Raji (cell line): Measurements from ENCODE around the gene YWHAG.

Experiments used
- POLR2A ChIP-seq: IDR thresholded peaks from 2 replicates; pipeline ENCODE4 v1.6.1; 2011; ENCODE audit warnings: low read depth, low read length, control low read depth; ENCODE audit not compliant: insufficient read depth

Gene YWHAG

DNA sequence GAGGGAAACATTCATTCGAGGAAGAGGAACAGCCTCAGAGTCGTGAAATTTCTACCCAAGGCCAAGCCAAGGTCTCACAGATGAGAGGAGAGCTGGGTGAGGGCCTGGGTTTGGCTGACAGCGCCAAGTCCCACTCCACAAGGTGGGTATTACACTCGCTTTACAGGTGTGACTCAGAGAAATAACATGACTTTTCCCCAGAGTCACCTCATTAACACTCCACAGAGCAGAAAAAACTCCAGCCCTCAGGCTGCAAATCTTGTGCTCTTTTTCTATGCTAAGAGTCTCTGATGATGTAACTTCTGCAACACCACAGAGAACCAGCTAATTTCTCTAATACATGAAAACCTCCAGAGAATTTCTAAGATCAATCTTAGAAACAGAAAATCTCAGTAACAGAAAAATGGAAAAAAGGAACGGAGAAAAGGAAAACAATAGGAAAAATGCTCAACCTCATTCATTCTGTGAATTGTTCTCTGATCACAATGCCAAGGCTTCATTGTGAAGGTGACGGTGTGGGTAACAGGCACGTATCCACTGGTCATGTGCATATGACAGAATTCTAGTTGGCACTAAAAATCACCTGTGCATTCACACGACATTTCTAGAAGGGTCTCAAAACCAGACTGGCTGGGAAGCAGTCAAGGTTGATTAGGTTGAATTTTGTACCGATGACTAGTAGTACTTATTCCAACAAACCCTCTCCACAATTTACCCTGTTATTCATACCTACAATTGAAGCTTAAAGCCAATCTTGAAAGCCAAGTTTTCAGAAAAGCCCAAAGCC lies 20.3 kb downstream of the YWHAG start:
- no peak for TF ChIP-seq POLR2A

GRCh38 chr7:76337147-76337546 lies 21.6 kb downstream of the YWHAG start:
- TF ChIP-seq POLR2A = no peak

GRCh38 chr7:76336094-76336493 lies 22.7 kb downstream of the YWHAG start:
- no peak for TF ChIP-seq POLR2A

GRCh38 chr7:76334320-76334967 lies 24.3 kb downstream of the YWHAG start:
- no peak for TF ChIP-seq POLR2A

DNA sequence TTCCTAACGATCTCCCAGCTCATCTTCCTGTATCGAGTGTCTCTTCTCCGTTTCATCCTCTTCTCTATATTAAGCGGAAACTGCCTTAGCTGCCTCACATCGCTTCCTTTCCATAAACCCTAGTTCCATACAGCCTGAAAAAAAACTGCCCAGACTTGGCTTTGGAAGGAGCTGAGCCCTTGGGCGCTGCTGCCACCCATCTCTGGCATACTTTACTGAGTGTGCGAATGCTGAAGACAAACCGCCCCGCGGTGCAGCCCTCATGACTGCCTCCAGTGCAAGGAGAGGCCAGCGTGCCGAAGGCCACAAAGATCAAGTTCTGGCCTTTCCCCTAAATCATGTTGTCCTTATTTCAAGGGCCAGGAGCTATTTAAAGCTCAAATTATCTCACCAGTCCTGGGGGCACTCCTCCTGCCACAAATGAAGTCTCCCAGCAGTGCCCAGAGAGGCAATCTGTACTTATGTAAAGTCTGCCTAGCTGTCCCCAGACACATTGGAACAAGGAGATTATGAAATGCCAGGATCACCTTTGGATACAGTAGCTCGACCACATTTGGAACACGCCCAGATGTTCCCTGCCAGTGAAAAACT lies 25.2 kb downstream of the YWHAG start:
- no peak for TF ChIP-seq POLR2A

- TF ChIP-seq POLR2A = no peak
These were observed 26.7 kb downstream of the YWHAG start for GRCh38 chr7:76332078-76332477.

- TF ChIP-seq POLR2A = no peak
These were observed 28.1 kb downstream of the YWHAG start for GRCh38 chr7:76330673-76331072.

- no peak for TF ChIP-seq POLR2A
These were observed 28.5 kb downstream of the YWHAG start for GRCh38 chr7:76330261-76330660.

GRCh38 chr7:76329479-76329878 lies 29.3 kb downstream of the YWHAG start:
- TF ChIP-seq POLR2A = no peak

GRCh38 chr7:76328389-76328788 lies 30.4 kb downstream of the YWHAG start:
- TF ChIP-seq POLR2A = no peak

DNA sequence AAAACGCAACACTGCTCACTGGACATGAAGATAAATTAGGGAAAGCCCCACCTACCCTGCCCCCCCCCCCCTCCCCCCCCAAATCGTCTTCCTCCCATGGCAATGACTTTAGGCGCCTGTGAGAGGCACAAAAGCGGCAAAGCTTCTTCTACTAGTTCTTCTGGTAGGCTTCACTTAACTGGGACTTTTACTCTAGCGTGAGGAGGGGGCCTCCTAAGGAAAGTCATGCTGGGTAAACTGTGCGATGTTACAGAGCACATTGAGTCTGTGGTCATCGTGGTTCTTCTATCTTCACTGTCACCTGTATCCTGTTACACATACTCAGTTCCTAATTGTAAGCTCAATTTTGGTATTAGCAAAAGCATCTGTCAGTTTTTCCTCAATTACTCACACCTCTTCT lies 31.2 kb downstream of the YWHAG start:
- TF ChIP-seq POLR2A = no peak

DNA sequence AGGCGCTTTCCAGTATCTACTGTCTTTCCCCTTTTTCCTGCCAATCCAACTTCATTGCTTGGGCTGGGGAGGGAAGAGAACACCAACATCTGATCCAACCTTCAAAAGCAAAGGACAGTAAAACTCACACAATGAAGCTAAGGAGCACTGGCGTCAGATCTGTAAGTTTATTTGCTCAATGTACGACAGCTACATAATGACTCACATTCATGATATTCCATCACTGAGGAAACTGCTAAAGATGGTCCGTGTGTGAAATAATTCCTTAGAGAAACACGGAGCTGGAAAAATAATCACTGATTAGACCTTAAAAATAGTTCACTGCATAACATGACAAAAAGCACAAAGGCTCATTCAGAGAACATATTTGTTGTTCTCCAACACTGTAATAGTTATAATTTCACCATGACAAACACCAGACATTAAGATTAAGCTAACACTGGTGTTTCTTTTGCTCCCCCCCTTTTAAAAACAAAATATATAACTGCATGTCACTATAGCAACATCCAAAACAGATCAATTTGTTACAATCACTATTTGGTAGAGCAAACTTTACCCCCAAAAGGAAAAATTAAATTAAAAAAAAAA lies 32.1 kb downstream of the YWHAG start:
- no peak for TF ChIP-seq POLR2A

DNA sequence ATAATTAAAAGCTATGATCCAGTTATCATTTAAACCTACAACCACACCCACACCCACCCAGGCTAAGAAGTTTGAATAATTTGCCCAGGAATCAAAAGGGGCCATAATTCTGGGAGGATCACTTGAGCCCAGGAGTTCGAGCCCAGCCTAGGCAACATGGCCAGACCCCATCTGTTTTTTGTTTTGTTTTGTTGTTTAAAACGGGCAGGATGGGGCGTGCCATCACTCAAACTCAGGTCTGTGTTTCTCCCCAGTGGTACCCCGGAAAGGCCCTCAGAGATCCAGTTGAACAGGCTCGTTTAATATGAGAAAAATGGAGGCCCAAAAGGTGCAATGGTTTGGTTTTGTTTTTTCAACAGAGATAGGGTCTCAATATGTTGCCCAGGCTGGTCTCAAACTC lies 33.0 kb downstream of the YWHAG start:
- no peak for TF ChIP-seq POLR2A

DNA sequence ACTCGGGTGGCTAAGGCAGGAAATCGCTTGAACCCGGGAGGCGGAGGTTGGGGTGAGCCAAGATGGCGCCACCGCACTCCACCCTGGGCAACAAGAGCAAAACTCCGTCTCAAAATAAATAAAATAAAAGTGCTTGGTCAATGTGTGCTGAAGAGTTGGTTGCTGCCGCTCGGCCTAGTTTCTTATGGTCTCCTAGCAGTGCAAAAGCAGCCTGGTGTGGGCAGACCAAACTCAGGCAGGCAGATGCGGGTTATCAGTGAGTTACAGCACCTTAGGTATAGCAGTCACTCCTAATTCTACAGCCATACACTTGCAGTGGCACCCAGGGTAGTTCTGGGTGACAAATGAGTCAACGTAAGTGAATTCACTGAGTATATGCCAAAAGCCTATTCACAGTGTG lies 33.7 kb downstream of the YWHAG start:
- no peak for TF ChIP-seq POLR2A

- no peak for TF ChIP-seq POLR2A
These were observed 40.1 kb downstream of the YWHAG start for GRCh38 chr7:76318488-76319353.
